GM20000 (cell line): Measurements from ENCODE around the gene EXOC4.

Experiments
- DNase-seq: peaks from one replicate; pipeline ENCODE4 v3.0.0; 2012; ENCODE audit warnings: low spot score
- CTCF ChIP-seq: IDR thresholded peaks from 2 replicates; pipeline ENCODE4 v1.5.1; 2012; ENCODE audit warnings: mild to moderate bottlenecking, control low read depth; ENCODE audit errors: extremely low read depth, missing control alignments

EXOC4 gene

GRCh38 chr7:133650069-133650468, 397.2 kb downstream of the EXOC4 start:
- TF ChIP-seq CTCF, result no peak
- no peak for DNase-seq

GRCh38 chr7:133650487-133651300, 397.8 kb downstream of the EXOC4 start:
- no peak for DNase-seq
- TF ChIP-seq CTCF, result no peak

- no peak for DNase-seq
- TF ChIP-seq CTCF, result no peak
These were observed 399.7 kb downstream of the EXOC4 start for GRCh38 chr7:133652547-133652946.

GRCh38 chr7:133654547-133654946, 401.7 kb downstream of the EXOC4 start:
- TF ChIP-seq CTCF, result no peak
- DNase-seq, result no peak

GRCh38 chr7:133662276-133662675, 409.4 kb downstream of the EXOC4 start:
- no peak for DNase-seq
- no peak for TF ChIP-seq CTCF

GRCh38 chr7:133662830-133663229, 410.0 kb downstream of the EXOC4 start:
- DNase-seq, result no peak
- no peak for TF ChIP-seq CTCF

GRCh38 chr7:133664528-133664927, 411.6 kb downstream of the EXOC4 start:
- no peak for TF ChIP-seq CTCF
- DNase-seq, result no peak
